Neural cell (in vitro differentiated cells): ENCODE results near the gene BRINP2.

Experiments
- CTCF ChIP-seq: fragments of 450-650 bp; IDR thresholded peaks from 2 replicates; pipeline ENCODE4 v1.5.1; 2014; ENCODE audit warnings: antibody characterized with exemption, mild to moderate bottlenecking, moderate library complexity; ENCODE audit not compliant: poor library complexity, severe bottlenecking
- EZH2 ChIP-seq: fragments of 200-600, 300-800 bp; shearing (Covaris generic), sonication (generic); IDR thresholded peaks from 2 replicates; pipeline ENCODE4 v1.6.1; 2014; ENCODE audit warnings: antibody characterized with exemption, low read length, borderline replicate concordance, mild to moderate bottlenecking; ENCODE audit not compliant: insufficient read depth, poor library complexity, severe bottlenecking
- POLR2AphosphoS5 ChIP-seq: IDR thresholded peaks from 2 replicates; pipeline ENCODE4 v1.6.1; 2012
- RAD21 ChIP-seq: fragments of 450-650 bp; conservative IDR thresholded peaks from 2 replicates; pipeline ENCODE4 v1.6.1; 2014; ENCODE audit warnings: antibody characterized with exemption, mild to moderate bottlenecking, moderate library complexity
- TAF1 ChIP-seq: IDR thresholded peaks from 2 replicates; pipeline ENCODE4 v1.6.1; 2012; ENCODE audit warnings: low read depth
- TF ChIP-seq, protein P1 (sequence below): IDR thresholded peaks from 2 replicates; pipeline ENCODE4 v1.6.1; 2012; ENCODE audit warnings: borderline replicate concordance

DNA sequence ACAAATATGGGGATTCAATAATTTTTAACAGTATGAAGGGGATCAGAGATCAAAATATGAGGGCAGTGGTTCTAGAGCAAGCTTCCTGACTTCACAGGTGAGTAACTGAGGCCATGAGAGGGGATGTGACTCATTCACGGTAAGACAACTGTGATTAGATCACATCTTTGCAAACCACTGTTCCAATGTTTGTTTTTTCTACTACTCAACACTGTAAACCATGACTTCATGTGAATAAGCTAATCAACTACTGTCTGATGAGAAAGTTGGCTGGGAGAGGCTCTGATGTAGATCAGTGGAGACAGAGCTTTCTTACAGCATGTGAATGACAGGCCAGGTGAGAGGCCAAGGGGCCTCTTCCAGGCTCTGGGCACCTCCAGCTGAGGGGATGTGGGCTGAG, 84.7 kb downstream of the BRINP2 start:
- TF ChIP-seq TAF1, result no peak
- no peak for TF ChIP-seq POLR2AphosphoS5
- no peak for TF ChIP-seq CTCF
- no peak for TF ChIP-seq EZH2
- TF ChIP-seq RAD21, result no peak
- TF ChIP-seq, protein P1, sequence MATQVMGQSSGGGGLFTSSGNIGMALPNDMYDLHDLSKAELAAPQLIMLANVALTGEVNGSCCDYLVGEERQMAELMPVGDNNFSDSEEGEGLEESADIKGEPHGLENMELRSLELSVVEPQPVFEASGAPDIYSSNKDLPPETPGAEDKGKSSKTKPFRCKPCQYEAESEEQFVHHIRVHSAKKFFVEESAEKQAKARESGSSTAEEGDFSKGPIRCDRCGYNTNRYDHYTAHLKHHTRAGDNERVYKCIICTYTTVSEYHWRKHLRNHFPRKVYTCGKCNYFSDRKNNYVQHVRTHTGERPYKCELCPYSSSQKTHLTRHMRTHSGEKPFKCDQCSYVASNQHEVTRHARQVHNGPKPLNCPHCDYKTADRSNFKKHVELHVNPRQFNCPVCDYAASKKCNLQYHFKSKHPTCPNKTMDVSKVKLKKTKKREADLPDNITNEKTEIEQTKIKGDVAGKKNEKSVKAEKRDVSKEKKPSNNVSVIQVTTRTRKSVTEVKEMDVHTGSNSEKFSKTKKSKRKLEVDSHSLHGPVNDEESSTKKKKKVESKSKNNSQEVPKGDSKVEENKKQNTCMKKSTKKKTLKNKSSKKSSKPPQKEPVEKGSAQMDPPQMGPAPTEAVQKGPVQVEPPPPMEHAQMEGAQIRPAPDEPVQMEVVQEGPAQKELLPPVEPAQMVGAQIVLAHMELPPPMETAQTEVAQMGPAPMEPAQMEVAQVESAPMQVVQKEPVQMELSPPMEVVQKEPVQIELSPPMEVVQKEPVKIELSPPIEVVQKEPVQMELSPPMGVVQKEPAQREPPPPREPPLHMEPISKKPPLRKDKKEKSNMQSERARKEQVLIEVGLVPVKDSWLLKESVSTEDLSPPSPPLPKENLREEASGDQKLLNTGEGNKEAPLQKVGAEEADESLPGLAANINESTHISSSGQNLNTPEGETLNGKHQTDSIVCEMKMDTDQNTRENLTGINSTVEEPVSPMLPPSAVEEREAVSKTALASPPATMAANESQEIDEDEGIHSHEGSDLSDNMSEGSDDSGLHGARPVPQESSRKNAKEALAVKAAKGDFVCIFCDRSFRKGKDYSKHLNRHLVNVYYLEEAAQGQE, result no peak
